Peyer's patch (tissue), 4 donors: ENCODE results near the gene NIN. TPM values are rescaled to one million over a fixed set of nuclear protein-coding genes. Genes with fewer than 3 reads are reported as not detected.

Experiments used
- DNase-seq, 3 donors: peaks; one replicate each; pipeline ENCODE4 v3.0.0-alpha.2; 2017 to 2019
- H3K27ac ChIP-seq, 4 donors: fragments of 200-600 bp; sonication (generic); one replicate each; pipeline ENCODE4 v1.5.1; 2016 to 2019
- H3K27me3 ChIP-seq, 2 donors: fragments of 200-600 bp; sonication (generic); one replicate each; pipeline ENCODE4 v1.5.1; 2019
- H3K36me3 ChIP-seq, 3 donors: fragments of 200-600 bp; sonication (generic); one replicate each; pipeline ENCODE4 v1.5.1; 2016 to 2019
- H3K4me1 ChIP-seq, 4 donors: fragments of 200-600 bp; sonication (generic); one replicate each; pipeline ENCODE4 v1.5.1; 2016 to 2019
- H3K4me3 ChIP-seq, 4 donors: fragments of 200-600 bp; sonication (generic); 1 replicate in 3 of 4; 2 replicates in 1 of 4; pipeline ENCODE4 v1.5.1; 2016 to 2019; ENCODE audit warnings: mild to moderate bottlenecking in 1 of 4
- H3K9me3 ChIP-seq, 4 donors: fragments of 200-600 bp; sonication (generic); one replicate each; pipeline ENCODE4 v1.5.1; 2016 to 2019; ENCODE audit warnings: mild to moderate bottlenecking in 1 of 4
- CTCF ChIP-seq, 6 experiments: fragments of 450-650 bp in 4 of 6; fragments of 200-600 bp in 2 of 6; sonication (generic) in 1 of 6; IDR thresholded peaks; one replicate each; pipeline ENCODE4 v1.5.1; 2017 to 2019; ENCODE audit warnings: antibody characterized with exemption in 6 of 6, mild to moderate bottlenecking in 3 of 6, moderate library complexity in 1 of 6
- POLR2A ChIP-seq, 2 donors: fragments of 450-650 bp; IDR thresholded peaks; one replicate each; pipeline ENCODE4 v1.5.1; 2017; ENCODE audit warnings: antibody characterized with exemption in 2 of 2, mild to moderate bottlenecking in 2 of 2, moderate library complexity in 2 of 2
- total RNA-seq, 4 donors: library from RNA; depleted of rRNA; stranded (reverse); fragments of >200 nt; gene quantifications; one replicate each; pipeline ENCODE4 v1.1.0, GENCODE V29; 2016

The NIN gene
- total RNA-seq, 4 donors from 2014 or later, result 13.8 to 151 (median 21.5) TPM

GRCh38 chr14:50806241-50806933 is 24.6 kb downstream of the NIN start:
- TF ChIP-seq POLR2A (IDR thresholded peaks at IDR 0.05), result no peak
- TF ChIP-seq CTCF (IDR thresholded peaks at IDR 0.05), result no peak
- no peak overlapping the region for H3K27ac ChIP-seq

GRCh38 chr14:50805396-50805795 is 25.6 kb downstream of the NIN start:
- Histone ChIP-seq H3K4me1 (no peaks in the 10 kb centered on the region), H3K27me3 (no peaks in the 10 kb centered on the region), H3K4me3 (no peak overlapping the region), H3K27ac (no peak overlapping the region), H3K9me3 (no peaks in the 10 kb centered on the region), H3K36me3 (peaks cover 0 to 17% (median 0%) of the 10 kb centered on the region in 3 donors)
- TF ChIP-seq POLR2A (IDR thresholded peaks at IDR 0.05), result no peak
- TF ChIP-seq CTCF (IDR thresholded peaks at IDR 0.05), result no peak
- DNase-seq, result no peak

More at GRCh38 chr14:50806241-50806933, 24.6 kb downstream of the NIN start:
- Histone ChIP-seq H3K4me3 (no peak overlapping the region), H3K36me3 (peaks cover 0 to 17% (median 0%) of the 10 kb centered on the region in 3 donors), H3K27me3 (no peaks in the 10 kb centered on the region), H3K9me3 (no peaks in the 10 kb centered on the region), H3K4me1 (no peaks in the 10 kb centered on the region)
- DNase-seq, result no peak

- DNase-seq, result no peak
- Histone ChIP-seq H3K4me3 (no peak overlapping the region), H3K27me3 (no peaks in the 10 kb centered on the region), H3K36me3 (peaks cover 0 to 17% (median 0%) of the 10 kb centered on the region in 3 donors), H3K9me3 (no peaks in the 10 kb centered on the region), H3K4me1 (no peaks in the 10 kb centered on the region), H3K27ac (peak overlapping the region in 1 of 4 donors; percentile 48)
- no peak for TF ChIP-seq CTCF (IDR thresholded peaks at IDR 0.05)
- no peak for TF ChIP-seq POLR2A (IDR thresholded peaks at IDR 0.05)
These were observed 26.7 kb downstream of the NIN start for GRCh38 chr14:50804181-50804721.

GRCh38 chr14:50801706-50802105 is 29.3 kb downstream of the NIN start:
- Histone ChIP-seq H3K4me3 (no peak overlapping the region), H3K27me3 (no peaks in the 10 kb centered on the region), H3K4me1 (no peaks in the 10 kb centered on the region), H3K36me3 (peaks cover 0 to 15% (median 0%) of the 10 kb centered on the region in 3 donors), H3K9me3 (no peaks in the 10 kb centered on the region), H3K27ac (no peak overlapping the region)
- no peak for DNase-seq
- TF ChIP-seq CTCF (IDR thresholded peaks at IDR 0.05) (no peak), POLR2A (IDR thresholded peaks at IDR 0.05) (no peak)

- TF ChIP-seq POLR2A (IDR thresholded peaks at IDR 0.05), result no peak
- no peak for TF ChIP-seq CTCF (IDR thresholded peaks at IDR 0.05)
- H3K27ac ChIP-seq, result no peak overlapping the region
- no peaks in the 10 kb centered on the region for H3K27me3 ChIP-seq
- no peak for DNase-seq
- no peaks in the 10 kb centered on the region for H3K9me3 ChIP-seq
- H3K4me1 ChIP-seq, result no peaks in the 10 kb centered on the region
- H3K4me3 ChIP-seq, result no peak overlapping the region
- peaks cover 0 to 7% (median 0%) of the 10 kb centered on the region in 3 donors for H3K36me3 ChIP-seq
These were observed 30.9 kb downstream of the NIN start for GRCh38 chr14:50800032-50800431.
